PC-3 (cell line): ENCODE measurements around the gene BRME1. TPM values are rescaled to one million over a fixed set of nuclear protein-coding genes. Genes with fewer than 3 reads are reported as not detected.

Experiments used
- ATAC-seq: fragments of 200-7000 bp; cut with Tn5 transposase; 2 replicates; pipeline ENCODE4 v1.9.1; 2020; ENCODE audit warnings: mild to moderate bottlenecking, moderate library complexity
- Bru-seq: library from RNA; stranded (reverse); fragments of 400-500 nt; gene quantifications from one replicate; lab custom pipeline; 2021; lab: Mats Ljungman, UMichigan
- BruChase-seq, 2 experiments: library from RNA; stranded (reverse); fragments of 400-500 nt; gene quantifications; one replicate each; lab custom pipeline; 2021; lab: Mats Ljungman, UMichigan
- BruUV-seq: library from RNA; stranded (reverse); fragments of 400-500 nt; replicated peaks from 2 replicates; lab custom pipeline; 2021; lab: Mats Ljungman, UMichigan
- CTCF ChIA-PET: fragments of 300-600 bp; sonication (Branson Sonifier 250); formaldehyde crosslinking; loops from one replicate; lab custom pipeline; 2022; ENCODE audit warnings: antibody characterized with exemption; lab: Charles Lee
- POLR2A ChIA-PET: fragments of 300-600 bp; sonication (Branson Sonifier 250); formaldehyde crosslinking; loops from one replicate; lab custom pipeline; 2022; ENCODE audit warnings: antibody characterized with exemption; ENCODE audit not compliant: unreplicated experiment; lab: Charles Lee
- DNase-seq: peaks from one replicate; pipeline ENCODE4 v3.0.0-alpha.2; 2015
- H2AFZ ChIP-seq: fragments of 300-600 bp; sonication (generic); 2 replicates; pipeline ENCODE4 v1.6.0; 2016; ENCODE audit warnings: antibody characterized with exemption, low read length
- H3F3A ChIP-seq: fragments of 300-600 bp; sonication (generic); one replicate; pipeline ENCODE4 v1.6.0; 2017; ENCODE audit warnings: antibody characterized with exemption, low read length, control low read depth, mild to moderate bottlenecking; ENCODE audit not compliant: unreplicated experiment
- H3K27ac ChIP-seq: fragments of 300-600 bp; sonication (generic); 2 replicates; pipeline ENCODE4 v1.5.1; 2016; ENCODE audit warnings: mild to moderate bottlenecking, low read length
- H3K27me3 ChIP-seq: fragments of 300-600 bp; sonication (generic); 2 replicates; pipeline ENCODE4 v1.6.1; 2016; ENCODE audit warnings: low read length, mixed read lengths
- H3K36me3 ChIP-seq: fragments of 300-600 bp; sonication (generic); 2 replicates; pipeline ENCODE4 v1.6.1; 2016; ENCODE audit warnings: low read depth, mixed run types, low read length, mixed read lengths
- H3K4me1 ChIP-seq: fragments of 300-600 bp; sonication (generic); 2 replicates; pipeline ENCODE4 v1.5.1; 2016; ENCODE audit warnings: low read length; ENCODE audit not compliant: insufficient read depth
- H3K4me2 ChIP-seq: fragments of 300-600 bp; sonication (generic); 2 replicates; pipeline ENCODE4 v1.6.0; 2016; ENCODE audit warnings: low read length
- H3K4me3 ChIP-seq: fragments of 300-600 bp; sonication (generic); 2 replicates; pipeline ENCODE4 v1.5.1; 2016; ENCODE audit warnings: mild to moderate bottlenecking, low read length, mixed read lengths
- H3K79me2 ChIP-seq: fragments of 300-600 bp; sonication (generic); 2 replicates; pipeline ENCODE4 v1.6.1; 2017; ENCODE audit warnings: low read length, mixed read lengths
- H3K9ac ChIP-seq: fragments of 300-600 bp; sonication (generic); 2 replicates; pipeline ENCODE4 v1.6.0; 2016; ENCODE audit warnings: mild to moderate bottlenecking, low read length
- H3K9me2 ChIP-seq: fragments of 300-600 bp; sonication (generic); replicated peaks from 2 replicates; pipeline ENCODE4 v1.6.1; 2016; ENCODE audit warnings: mixed run types, low read length, mixed read lengths
- H3K9me3 ChIP-seq: fragments of 300-600 bp; sonication (generic); 2 replicates; pipeline ENCODE4 v1.6.1; 2016; ENCODE audit warnings: low read length, mixed read lengths
- H4K20me1 ChIP-seq: fragments of 300-600 bp; sonication (generic); 2 replicates; pipeline ENCODE4 v1.6.1; 2016; ENCODE audit warnings: low read length, mixed read lengths
- CTCF ChIP-seq: fragments of 300-600 bp; sonication (generic); conservative IDR thresholded peaks from 2 replicates; pipeline ENCODE4 v1.5.1; 2017; ENCODE audit warnings: antibody characterized with exemption, low read depth, mild to moderate bottlenecking, low read length
- EZH2 ChIP-seq: fragments of 300-600 bp; sonication (generic); IDR thresholded peaks from one replicate; pipeline ENCODE4 v1.6.1; 2017; ENCODE audit warnings: antibody characterized with exemption, mild to moderate bottlenecking, low read length; ENCODE audit not compliant: unreplicated experiment
- EZH2phosphoT487 ChIP-seq: fragments of 300-600 bp; sonication (generic); IDR thresholded peaks from 2 replicates; pipeline ENCODE4 v1.6.1; 2018; ENCODE audit warnings: mild to moderate bottlenecking, antibody characterized with exemption, low read length, borderline replicate concordance
- intact Hi-C: fragments of 100-400 bp; cut with micrococcal nuclease; formaldehyde crosslinking; loops from 2 replicates; pipeline ENCODE4 v1.9.0; 2023
- long read RNA-seq: library from polyadenylated mRNA; unstranded; transcript quantifications from one replicate; pipeline ENCODE4 v2.0.0, GENCODE V29; 2021; ENCODE audit not compliant: unreplicated experiment
- total RNA-seq: library from RNA; depleted of rRNA; stranded (reverse); fragments of >200 nt; gene quantifications from 2 replicates; pipeline ENCODE4 v1.2.3, GENCODE V29; 2014; rRNA removed

The BRME1 gene
- total RNA-seq = 5.4 and 6.0 TPM in 2 replicates
- percentile 41 among the genes with signal in this experiment for Bru-seq, nascent RNA
- BruChase-seq, experiment 1, labeled RNA remaining after a 6-hour chase = percentile 46 among the genes with signal in this experiment
- BruChase-seq, experiment 2, labeled RNA remaining after a 2-hour chase = percentile 35 among the genes with signal in this experiment
- long read RNA-seq, partial matches to known transcripts = 3 of 14 reads
- long read RNA-seq, other reads (novel, unspliced or antisense) = 10 of 14 reads

GRCh38 chr19:13905634-13906520 lies at the start of gene BRME1, which contains the start of gene CC2D1A:
BRME1 (minus strand) TSS chr19:13906117; CDS start chr19:13904892, 1,225 bp downstream.
CC2D1A (plus strand) TSS chr19:13906201; CDS start chr19:13906442, 241 bp downstream.
- Histone ChIP-seq H3K27me3 (no peaks in the 10 kb centered on the region), H3K4me1 (peaks cover 11% of the 10 kb centered on the region), H3K27ac (no peak within 1 kb of the TSS), H3K36me3 (peaks cover 2% of the 10 kb centered on the region; the same call in 1 of the 2 replicates), H3K9me2 (no peaks in the 10 kb centered on the region), H3K4me3 (peak within 1 kb of the TSS; percentile 81), H3F3A (no peaks in the 10 kb centered on the region), H3K79me2 (peaks cover 11% of the 10 kb centered on the region), H4K20me1 (no peaks in the 10 kb centered on the region), H3K9me3 (no peaks in the 10 kb centered on the region), H2AFZ (peak within 1 kb of the TSS; percentile 93), H3K4me2 (peak within 1 kb of the TSS; percentile 83), H3K9ac (peak within 1 kb of the TSS; percentile 79)
- TSS peak; percentile 76 for BruUV-seq
- ATAC-seq = peak; percentile 99
- intact Hi-C loops = loop anchor here (1.0 to 2.0 kb wide), 2 partner anchors 25 to 46 kb away; partner anchors contain the start of gene DCAF15
- TF ChIP-seq CTCF (no peak), EZH2 (no peak), EZH2phosphoT487 (no peak)
- POLR2A ChIA-PET = no interaction called here
- CTCF ChIA-PET = no interaction called here
- peak; percentile 94 for DNase-seq

- POLR2A ChIA-PET = no interaction called here
- no peak overlapping the region for H3K4me2 ChIP-seq
- CTCF ChIA-PET = no interaction called here
Measured at GRCh38 chr19:13954185-13954584, 48.3 kb upstream of the BRME1 start.

More at GRCh38 chr19:13954185-13954584, 48.3 kb upstream of the BRME1 start:
- Histone ChIP-seq H2AFZ (no peak overlapping the region), H3K9me3 (no peaks in the 10 kb centered on the region), H3F3A (no peaks in the 10 kb centered on the region), H3K4me3 (no peak overlapping the region), H3K9me2 (no peaks in the 10 kb centered on the region), H3K79me2 (peaks cover 20% of the 10 kb centered on the region), H3K27ac (no peak overlapping the region), H3K9ac (no peak overlapping the region), H3K27me3 (no peaks in the 10 kb centered on the region), H3K4me1 (peaks cover 10% of the 10 kb centered on the region), H3K36me3 (peaks cover 26% of the 10 kb centered on the region; the same call in 1 of the 2 replicates), H4K20me1 (no peaks in the 10 kb centered on the region; the same call in 1 of the 2 replicates)
- TF ChIP-seq CTCF (no peak), EZH2 (no peak), EZH2phosphoT487 (no peak)
- BruUV-seq = no TSS peak
- intact Hi-C loops = no loop called here
- DNase-seq (no peak), ATAC-seq (no peak)
